Left cardiac atrium (tissue), 4 donors: ENCODE data around the gene BPIFB2. TPM values are rescaled to one million over a fixed set of nuclear protein-coding genes. Genes with fewer than 3 reads are reported as not detected.
A peak's percentile ranks its signal among the peaks of the same experiment; 100 is the strongest.

Experiments
- ATAC-seq, 2 donors: fragments of 200-7000 bp; cut with Tn5 transposase; one replicate each; pipeline ENCODE4 v1.9.1; 2020; ENCODE audit warnings: mild to moderate bottlenecking in 2 of 2, moderate library complexity in 2 of 2
- DNase-seq: peaks from one replicate; pipeline ENCODE4 v3.0.0-alpha.2; 2020
- intact Hi-C, 2 donors: fragments of 100-400 bp; cut with DNase I; formaldehyde crosslinking; loops; one replicate each; pipeline versions ENCODE4 v1.14.1 to v1.15.1; 2022 to 2023
- total RNA-seq, 2 donors: library from RNA; stranded (reverse); fragmentation: NEBNext Ultra II Directional; extraction: Animal tissue kit (Norgen Biotek cat#: 25700); gene quantifications; one replicate each; pipeline ENCODE4 v1.2.1, GENCODE V29; 2021
- donor health status: DM: no; HTN: yes; CAD: no.
- donor health status: DM: no; HTN: yes; CAD: no; lungs with severe emphysema.
- donor health status: DM: yes; HTN: yes; CAD: no.
- donor health status: Dilated cardiomyopathy.

Gene BPIFB2
- total RNA-seq, 2 donors from 2014 or later, result not detected

DNA sequence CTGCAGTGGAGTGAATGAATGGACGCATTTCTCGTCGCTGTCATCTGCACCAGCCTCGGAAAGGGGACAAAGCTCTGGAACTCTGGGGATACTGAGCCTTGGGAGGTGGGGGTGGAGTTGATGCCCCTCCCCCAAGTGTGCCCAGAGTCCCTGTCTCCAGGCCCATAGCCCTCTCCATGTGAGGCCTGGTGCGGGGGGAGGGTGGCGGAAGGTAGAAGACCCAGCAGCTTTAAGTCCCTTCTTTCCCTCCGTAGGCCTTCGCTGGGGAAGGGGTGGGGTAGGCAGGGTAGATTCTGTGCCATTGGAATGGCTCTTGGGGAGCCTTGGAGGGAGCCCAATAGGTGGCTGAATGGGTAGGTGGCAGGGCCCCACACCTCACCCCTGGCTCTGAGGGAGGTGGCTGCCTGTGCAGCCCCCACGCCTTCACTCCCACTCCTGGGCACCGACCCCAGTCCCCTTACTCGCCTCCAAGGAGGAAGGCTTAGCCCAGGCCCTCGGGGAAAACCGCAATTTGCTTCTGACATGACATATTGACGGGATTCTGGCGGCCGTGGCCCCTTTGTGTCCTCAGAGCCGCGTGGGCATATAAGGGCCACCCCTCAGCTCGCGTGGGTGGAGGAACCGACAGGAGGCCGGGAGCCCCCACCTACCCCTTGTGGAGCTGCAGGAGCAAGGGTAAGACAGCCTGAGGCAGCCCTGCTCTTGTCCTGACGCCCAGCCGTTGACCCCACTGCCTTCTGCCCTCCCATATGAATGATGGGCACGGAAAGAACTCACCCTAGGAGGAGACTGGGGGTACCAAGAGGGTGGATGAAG lies 46.0 kb downstream of the BPIFB2 start, which contains the start of gene BPIFB3:
BPIFB3 (plus strand) TSS at position 613 of the 816 bp plus-strand sequence. CDS start 1,533 bp downstream, outside the sequence.
- intact Hi-C loops, result no loop called here
- DNase-seq (no peak), ATAC-seq (no peak)

GRCh38 chr20:33054381-33054780 lies 46.9 kb downstream of the BPIFB2 start:
- ATAC-seq (no peak), DNase-seq (no peak)

GRCh38 chr20:33054791-33055190 lies 47.3 kb downstream of the BPIFB2 start:
- ATAC-seq (no peak), DNase-seq (no peak)
- intact Hi-C loops, result no loop called here

More at GRCh38 chr20:33054381-33054780, 46.9 kb downstream of the BPIFB2 start:
- intact Hi-C loops, result no loop called here

GRCh38 chr20:33059136-33059535 lies 51.6 kb downstream of the BPIFB2 start:
- intact Hi-C loops, result no loop called here
- DNase-seq (no peak), ATAC-seq (no peak)

- ATAC-seq (no peak), DNase-seq (no peak)
- intact Hi-C loops, result no loop called here
Observed at GRCh38 chr20:33059741-33060390, 52.4 kb downstream of the BPIFB2 start.

- no peak for DNase-seq
- intact Hi-C loops, result no loop called here
- ATAC-seq, result no peak
Observed at GRCh38 chr20:33061658-33062028, 54.1 kb downstream of the BPIFB2 start.

- DNase-seq, result no peak
- peak; percentile 45 to 71 for ATAC-seq
- intact Hi-C loops, result no loop called here
Observed at GRCh38 chr20:33062105-33062824, 54.8 kb downstream of the BPIFB2 start.

DNA sequence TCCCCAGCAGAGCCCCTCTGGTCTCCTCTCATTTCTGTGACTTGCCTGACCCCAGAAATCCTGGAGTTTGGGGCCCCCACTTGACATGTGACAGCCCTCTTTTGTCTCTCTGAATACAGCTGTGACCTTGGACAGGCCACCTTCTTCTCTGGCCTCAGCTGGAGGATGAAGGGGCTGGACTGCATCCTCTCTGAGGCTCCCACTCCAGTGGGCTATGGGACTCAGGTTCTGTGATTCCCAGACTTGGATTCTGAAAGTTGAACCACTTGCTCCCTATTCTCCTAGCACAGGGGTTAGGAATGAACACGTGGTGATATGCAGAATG lies 55.3 kb downstream of the BPIFB2 start:
- DNase-seq, result no peak
- no peak for ATAC-seq
- intact Hi-C loops, result no loop called here

DNA sequence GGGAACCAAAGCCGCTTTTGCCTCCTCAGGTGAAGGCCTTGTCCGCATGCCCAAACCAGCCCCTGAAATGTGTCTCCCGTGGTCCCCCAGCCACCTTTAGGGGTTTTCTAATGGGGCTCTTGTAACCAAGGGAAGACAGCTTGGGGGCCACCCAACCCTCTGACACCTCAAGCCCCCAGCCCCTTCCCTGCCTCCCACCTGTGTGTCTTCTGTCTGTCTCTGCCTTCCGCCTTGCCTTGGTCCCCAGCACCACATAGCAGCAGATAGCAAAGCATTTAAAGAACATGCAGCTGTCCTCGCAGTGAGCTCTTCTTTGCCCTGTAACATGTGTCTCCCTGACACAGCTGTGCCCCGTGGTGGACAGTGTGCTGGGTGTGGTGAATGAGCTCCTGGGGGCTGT lies 55.8 kb downstream of the BPIFB2 start:
- intact Hi-C loops, result no loop called here
- ATAC-seq (no peak), DNase-seq (no peak)

DNA sequence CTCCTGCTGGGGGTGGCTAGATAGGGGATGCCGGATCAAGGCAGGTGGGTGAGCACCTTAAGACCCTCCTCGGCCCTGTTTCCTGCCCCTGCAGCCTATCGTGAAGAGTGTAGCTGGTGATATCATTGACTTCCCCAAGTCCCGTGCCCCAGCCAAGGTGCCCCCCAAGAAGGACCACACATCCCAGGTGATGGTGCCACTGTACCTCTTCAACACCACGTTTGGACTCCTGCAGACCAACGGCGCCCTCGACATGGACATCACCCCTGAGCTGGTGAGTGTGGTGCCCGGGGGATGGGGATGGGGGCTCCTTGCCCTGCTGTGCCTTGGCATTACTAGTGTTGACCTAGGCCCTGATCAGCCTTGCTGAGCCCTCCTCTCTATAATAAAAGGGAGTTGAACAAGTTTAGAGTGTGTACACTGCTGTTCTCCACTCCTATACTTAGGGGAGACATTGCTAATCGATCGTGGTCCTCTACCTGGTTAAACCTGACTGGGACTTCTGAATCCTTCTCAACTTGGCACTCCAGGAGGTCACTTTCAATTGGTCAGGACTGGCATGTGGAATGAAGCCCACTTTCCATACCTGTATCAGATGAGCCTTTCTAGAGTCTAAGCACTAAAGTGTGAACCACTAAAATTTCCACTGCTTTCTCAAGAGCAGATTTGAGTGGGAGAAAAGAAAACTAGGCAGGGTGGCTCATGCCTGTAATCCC lies 57.2 kb downstream of the BPIFB2 start:
- intact Hi-C loops, result no loop called here
- no peak for ATAC-seq
- no peak for DNase-seq

DNA sequence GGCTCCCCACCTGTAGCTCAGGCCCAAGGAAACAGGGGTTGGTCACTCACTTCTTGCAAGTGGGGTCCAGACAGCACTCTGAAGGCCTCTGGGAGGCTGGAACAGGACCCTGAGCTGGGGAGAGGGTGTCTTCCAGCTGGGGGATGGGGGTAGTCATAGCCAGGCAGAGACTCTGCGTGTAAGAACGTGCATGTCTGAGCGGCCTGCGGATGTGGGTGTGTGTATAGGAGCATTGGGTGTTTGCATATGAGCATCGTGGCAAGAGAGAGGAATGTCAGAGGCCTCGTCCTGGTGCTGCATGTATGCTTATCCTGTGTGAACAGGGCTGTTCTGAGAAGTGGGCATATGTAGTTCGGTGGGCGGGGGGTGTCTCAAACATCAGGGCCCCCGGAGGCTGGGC lies 58.3 kb downstream of the BPIFB2 start:
- intact Hi-C loops, result no loop called here
- no peak for ATAC-seq

DNA sequence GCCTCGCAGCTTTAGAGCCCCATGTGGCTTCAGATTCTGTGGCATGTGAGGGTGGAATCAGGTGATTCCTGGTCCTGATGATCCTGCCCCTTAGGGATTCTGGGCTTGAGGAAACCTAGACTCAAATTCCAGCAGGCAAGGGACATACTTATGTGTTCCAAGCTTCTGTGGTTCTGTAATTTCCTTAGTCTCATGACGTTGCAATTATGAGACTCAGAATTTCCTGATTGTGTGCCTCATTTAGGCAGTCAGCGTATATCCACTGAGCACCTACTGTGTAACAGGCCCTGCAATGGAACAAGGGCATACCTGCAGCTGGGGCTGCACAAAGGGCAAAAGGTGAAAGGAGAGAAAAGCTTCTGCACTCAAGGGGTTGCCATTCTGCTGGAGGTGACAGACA lies 60.3 kb downstream of the BPIFB2 start:
- no peak for ATAC-seq
- intact Hi-C loops, result no loop called here

More for the DNA sequence above, 58.3 kb downstream of the BPIFB2 start:
- DNase-seq, result no peak

GRCh38 chr20:33068251-33068939 lies 60.9 kb downstream of the BPIFB2 start:
- ATAC-seq, result no peak
- intact Hi-C loops, result no loop called here
- DNase-seq, result no peak

More for the DNA sequence above, 60.3 kb downstream of the BPIFB2 start:
- no peak for DNase-seq

GRCh38 chr20:33069673-33070072 lies 62.2 kb downstream of the BPIFB2 start:
- intact Hi-C loops, result no loop called here
- DNase-seq (no peak), ATAC-seq (no peak)

- intact Hi-C loops, result no loop called here
- DNase-seq (no peak), ATAC-seq (no peak)
Observed at GRCh38 chr20:33070111-33071053, 62.9 kb downstream of the BPIFB2 start.

GRCh38 chr20:33071198-33071597 lies 63.7 kb downstream of the BPIFB2 start:
- no peak for DNase-seq
- ATAC-seq, result no peak
- intact Hi-C loops, result no loop called here

GRCh38 chr20:33072362-33072761 lies 64.9 kb downstream of the BPIFB2 start:
- no peak for ATAC-seq
- DNase-seq, result no peak
- intact Hi-C loops, result no loop called here

DNA sequence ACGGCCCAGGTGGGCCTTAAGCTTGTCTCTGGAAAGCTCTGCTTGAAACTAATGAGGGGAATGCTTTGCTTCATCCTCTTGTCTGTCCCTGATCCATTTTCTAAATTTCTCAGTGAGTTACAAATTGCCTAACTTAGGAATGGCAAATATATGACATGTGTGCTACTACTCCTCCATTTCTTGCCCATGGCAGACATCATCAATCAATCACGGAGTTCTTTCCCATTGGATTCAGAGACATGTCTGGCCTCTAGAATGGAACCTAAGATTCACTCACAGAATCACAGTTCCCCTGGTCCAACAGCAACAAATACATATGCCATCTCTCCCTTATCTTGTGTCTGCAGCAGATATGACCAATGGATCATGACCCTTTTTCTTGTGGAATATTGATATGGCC lies 65.3 kb downstream of the BPIFB2 start:
- ATAC-seq (no peak), DNase-seq (no peak)
- intact Hi-C loops, result no loop called here
